ENCODE data around the gene ERO1B.
"Not testable (repeated sequence)": the region's sequence is repeated elsewhere in the genome, so short reads cannot be mapped to it uniquely, and the experiment has no call there.

Gene ERO1B

DNA sequence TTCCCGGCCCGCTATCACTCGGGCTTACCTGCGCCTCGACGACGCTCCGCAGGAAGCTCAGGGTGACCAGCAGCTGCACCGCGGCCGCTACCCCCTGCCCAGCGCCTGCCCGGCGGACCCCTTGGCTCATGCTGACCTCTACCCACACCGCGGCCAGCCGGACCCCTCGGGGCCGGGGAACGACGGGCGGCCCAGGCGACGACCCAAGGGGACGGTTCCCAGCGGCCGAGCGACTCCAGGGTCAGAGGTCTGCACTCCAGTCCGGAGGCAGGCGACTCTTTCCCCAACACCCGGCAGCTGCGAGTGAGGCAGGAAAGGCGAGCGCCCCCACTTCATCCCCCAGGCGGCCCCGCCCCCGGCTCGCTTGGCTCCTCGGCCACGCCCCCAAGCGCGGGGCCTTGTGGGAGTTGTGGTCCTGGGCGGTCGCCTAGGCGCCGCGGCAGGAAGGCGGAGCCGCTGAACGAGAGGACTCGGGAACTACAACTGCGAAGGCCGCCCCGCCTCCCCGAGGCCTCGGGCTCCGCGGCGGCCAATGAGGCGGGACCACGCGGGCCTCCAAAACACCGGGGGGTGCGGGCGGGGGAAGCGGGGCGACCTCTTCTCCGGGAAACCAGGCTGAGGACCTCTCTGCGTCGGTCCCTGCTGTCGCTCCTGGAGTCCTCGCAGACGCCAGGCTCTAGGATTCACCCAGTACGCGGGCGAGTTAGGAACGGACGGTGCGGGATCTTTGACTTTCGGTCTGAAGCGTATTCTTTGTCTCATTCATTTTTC, at the start of gene ERO1B:
TSS of gene ERO1B (minus strand) at position 305 of the 771 bp plus-strand sequence. CDS start at position 130, 175 bp downstream.
- DNase-seq = peak; percentile 85

- DNase-seq = not testable (repeated sequence)
Observed at GRCh38 chr1:236331412-236331811, 49.7 kb upstream of the ERO1B start.

DNA sequence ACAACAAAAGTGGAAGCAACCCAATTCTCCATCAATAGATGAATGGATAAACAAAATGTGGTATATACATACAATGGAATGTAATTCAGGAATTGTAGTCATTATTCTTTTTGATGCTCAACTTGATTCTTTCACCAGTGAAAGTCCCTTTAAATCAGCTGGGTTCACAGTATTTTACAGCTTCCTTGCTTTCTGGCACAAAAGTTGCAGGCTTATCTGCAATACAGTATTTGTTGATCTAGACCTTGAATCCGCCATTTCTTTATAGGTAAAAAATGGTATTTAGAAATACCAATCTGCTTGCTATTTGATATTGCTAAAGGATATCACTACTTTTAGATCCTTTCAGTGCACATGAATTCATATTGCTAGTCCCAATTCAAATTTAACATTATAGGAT, 44.7 kb upstream of the ERO1B start:
- DNase-seq = no peak

DNA sequence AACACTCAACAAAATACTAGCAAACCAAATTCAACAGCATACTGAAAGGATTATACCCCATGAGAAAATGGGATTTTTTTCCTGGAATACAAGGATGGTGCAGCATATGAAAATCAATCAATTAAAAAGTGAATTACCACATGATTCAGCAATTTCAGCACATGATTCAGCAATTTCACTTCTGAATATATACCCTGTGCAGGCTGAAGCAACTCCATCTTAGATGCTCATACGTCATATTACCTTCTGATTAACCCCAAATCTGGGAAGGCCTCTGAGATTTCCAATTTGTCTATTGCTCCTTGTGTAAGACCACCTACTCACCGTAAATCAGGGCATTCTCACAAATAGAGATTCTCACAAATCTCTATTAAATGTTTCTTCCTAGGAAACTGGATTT, 43.8 kb upstream of the ERO1B start:
- no peak for DNase-seq

GRCh38 chr1:236323819-236324411, 42.2 kb upstream of the ERO1B start:
- DNase-seq = no peak

GRCh38 chr1:236322566-236323409, 41.0 kb upstream of the ERO1B start:
- no peak for DNase-seq

- DNase-seq = no peak
Observed at GRCh38 chr1:236321101-236321500, 39.3 kb upstream of the ERO1B start.

DNA sequence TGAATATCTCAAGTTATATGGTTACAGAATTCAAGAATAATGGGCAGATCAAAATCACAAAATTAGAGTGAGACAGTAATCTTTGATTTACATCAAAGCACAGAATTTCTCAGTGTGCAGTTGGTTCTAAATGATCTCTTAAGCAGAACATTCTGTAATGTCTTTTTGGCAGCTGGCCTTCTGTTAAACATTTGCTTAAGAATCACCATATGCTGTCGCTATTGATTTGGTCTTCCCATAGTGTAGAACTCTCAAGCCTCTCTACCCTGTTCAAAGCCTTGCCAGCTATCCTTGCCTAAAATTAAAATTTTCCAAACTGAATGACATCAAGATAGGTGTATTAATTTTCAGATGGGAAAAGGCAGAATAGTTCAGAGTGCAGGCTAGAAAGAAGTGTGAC, 38.9 kb upstream of the ERO1B start:
- DNase-seq = no peak

DNA sequence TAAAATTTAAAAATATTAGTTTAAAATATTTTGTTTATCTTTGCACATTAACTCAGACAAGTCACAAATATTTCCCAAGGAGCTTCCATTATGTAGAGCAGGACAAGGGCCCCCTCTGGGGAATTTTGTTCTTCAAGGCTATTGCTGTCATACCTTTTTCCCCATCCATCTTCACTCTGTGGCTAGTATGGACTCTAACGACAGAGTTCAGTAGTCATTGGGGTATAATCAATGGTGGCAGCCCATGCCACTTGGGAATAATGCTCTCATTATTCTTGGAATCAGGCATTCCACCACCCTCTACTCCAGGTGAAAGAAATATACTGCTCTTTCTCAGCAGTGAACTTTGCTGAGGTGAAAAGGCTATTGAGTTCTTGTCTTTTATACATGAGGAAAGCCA, 38.5 kb upstream of the ERO1B start:
- DNase-seq = no peak

- no peak for DNase-seq
Observed at GRCh38 chr1:236316437-236316836, 34.7 kb upstream of the ERO1B start.

GRCh38 chr1:236315518-236315917, 33.8 kb upstream of the ERO1B start:
- DNase-seq = no peak

DNA sequence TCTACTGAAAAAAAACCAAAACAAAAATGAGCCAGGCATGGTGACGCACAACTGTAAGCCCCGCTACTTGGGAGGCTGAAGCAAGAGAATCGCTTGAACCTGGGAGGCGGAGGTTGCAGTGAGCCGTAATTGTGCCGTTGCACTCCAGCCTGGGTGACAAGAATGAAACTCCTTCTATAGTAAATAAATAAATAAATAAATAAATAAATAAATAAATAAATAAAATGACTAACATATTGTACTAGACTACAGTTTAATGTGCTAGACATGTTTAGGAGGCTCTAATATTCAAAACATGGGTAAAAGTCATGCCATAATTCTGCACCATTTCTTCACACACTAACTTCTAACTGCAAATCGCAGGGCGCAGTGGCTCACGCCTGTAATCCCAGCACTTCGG, 33.3 kb upstream of the ERO1B start:
- no peak for DNase-seq

GRCh38 chr1:236314050-236314449, 32.3 kb upstream of the ERO1B start:
- DNase-seq = not testable (repeated sequence)

GRCh38 chr1:236313427-236313826, 31.7 kb upstream of the ERO1B start:
- DNase-seq = no peak

- no peak for DNase-seq
Observed at GRCh38 chr1:236311040-236311439, 29.3 kb upstream of the ERO1B start.

DNA sequence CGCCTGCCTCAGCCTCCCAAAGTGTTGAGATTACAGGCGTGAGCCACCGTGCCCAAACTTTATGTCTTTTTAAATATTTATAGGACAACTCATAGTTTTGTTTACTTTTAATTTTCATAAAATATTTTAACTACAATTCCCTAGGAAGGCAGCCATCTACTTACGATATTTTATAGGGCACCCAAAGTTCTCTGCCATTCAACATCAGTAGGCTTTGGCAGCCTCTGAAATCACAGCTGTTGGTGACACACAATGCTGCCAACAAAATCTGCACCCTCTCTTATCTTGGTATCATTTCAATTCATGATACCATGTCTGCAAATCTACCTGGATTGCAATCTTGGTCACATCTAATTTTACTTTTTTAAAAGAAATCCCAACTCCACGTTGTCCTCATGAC, 27.1 kb upstream of the ERO1B start:
- no peak for DNase-seq

- DNase-seq = no peak
Observed at GRCh38 chr1:236307435-236307834, 25.7 kb upstream of the ERO1B start.

- no peak for DNase-seq
Observed at GRCh38 chr1:236304682-236305081, 22.9 kb upstream of the ERO1B start.

GRCh38 chr1:236303675-236304074, 21.9 kb upstream of the ERO1B start:
- DNase-seq = no peak

DNA sequence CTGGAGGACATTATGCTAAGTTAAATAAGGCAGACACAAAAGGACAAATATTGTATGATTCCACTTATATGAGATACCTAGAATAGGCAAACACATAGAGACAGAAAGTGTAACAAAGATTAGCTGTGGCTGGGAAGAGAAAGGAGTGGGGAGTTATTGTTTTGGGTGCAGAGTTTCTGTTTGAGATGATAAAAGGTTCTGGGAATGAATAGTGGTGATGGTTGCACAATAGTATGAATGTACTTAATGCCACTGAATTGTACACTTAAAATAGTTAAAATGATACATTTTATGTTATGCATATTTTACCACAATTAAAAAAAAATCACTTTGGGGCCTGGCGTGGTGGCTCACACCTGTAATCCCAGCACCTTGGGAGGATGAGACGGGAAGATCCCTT, 21.2 kb upstream of the ERO1B start:
- no peak for DNase-seq

DNA sequence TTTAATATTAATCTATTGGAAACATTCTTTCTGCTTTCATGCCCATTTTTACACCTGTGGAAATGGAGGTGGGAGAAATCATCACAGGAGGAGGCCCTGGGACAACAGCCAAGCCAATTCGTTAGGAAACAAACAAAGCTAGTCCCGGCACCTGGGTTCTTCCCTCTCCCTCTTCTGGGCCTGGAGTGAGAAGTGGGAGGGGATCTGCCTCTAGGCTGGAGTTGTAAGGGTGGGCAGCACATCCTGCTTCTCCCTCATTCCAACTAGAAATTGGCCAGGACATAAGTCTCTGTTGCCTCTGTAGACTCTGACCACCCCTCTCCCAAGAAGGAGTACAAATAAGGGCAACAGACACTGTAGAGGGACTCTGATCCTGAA, 20.2 kb upstream of the ERO1B start:
- DNase-seq = no peak

DNA sequence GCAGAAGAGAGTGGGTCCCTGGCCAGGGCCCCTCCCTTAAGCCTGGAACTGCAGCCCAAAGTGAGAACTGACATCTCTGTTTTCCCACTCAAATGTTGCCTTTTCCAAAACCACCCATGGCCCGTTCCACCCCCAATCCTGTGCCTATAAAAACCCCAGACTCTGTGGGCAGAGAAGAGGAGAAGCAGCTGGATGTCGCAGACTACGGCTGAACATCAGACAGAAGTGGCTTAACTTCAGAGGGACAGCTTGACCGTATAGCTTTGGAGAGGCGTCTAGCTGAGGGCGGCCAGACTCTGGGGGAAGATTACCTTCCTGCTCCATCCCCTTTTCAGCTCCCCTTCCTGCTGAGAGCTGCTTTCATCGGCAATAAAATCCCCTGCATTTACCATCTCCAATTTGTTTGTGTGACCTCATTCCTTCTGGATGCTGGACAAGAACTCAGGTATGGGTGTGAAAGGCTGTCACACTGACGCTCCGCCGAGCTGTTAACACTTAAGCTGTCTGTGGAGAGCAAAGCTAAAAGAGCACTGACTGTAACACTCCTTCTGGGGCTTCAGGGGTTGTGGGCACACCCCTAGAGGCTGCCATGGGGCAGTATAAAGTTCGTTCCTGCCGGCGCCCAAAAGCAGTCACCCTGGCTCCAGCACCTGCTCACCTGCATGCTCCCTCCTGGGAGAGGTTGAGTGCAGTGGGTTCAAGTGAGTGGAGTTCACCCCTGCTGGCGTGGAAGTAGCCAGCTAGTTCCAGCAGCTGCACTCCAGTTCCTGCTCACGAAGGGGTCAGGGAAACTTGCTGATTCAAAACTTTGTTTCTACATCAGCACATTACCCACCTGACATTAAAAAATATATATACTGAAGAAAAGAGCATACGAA, 19.6 kb upstream of the ERO1B start:
- no peak for DNase-seq

- DNase-seq = no peak
Observed at GRCh38 chr1:236297161-236297560, 15.4 kb upstream of the ERO1B start.
